Omental fat pad (tissue), 4 donors: ENCODE results near the gene CRACR2B. TPM values are rescaled to one million over a fixed set of nuclear protein-coding genes. Genes with fewer than 3 reads are reported as not detected.

Experiments
- ATAC-seq: fragments of 150-250 bp; one replicate; pipeline ENCODE4 v1.9.1; 2016; ENCODE audit warnings: mild to moderate bottlenecking, moderate library complexity; ENCODE audit not compliant: low FRiP score
- DNase-seq: peaks from one replicate; pipeline ENCODE4 v3.0.0-alpha.2; 2019; ENCODE audit warnings: low spot score
- CTCF ChIP-seq, 3 donors: fragments of 450-650 bp; IDR thresholded peaks; one replicate each; pipeline ENCODE4 v1.5.1; 2016 to 2017; ENCODE audit warnings: antibody characterized with exemption in 3 of 3, mild to moderate bottlenecking in 3 of 3, moderate library complexity in 2 of 3
- total RNA-seq, 4 donors: library from RNA; depleted of rRNA; stranded (reverse); fragments of >200 nt; gene quantifications; one replicate each; pipeline ENCODE4 v1.1.0, GENCODE V29; 2016

CRACR2B gene
- total RNA-seq, 4 donors from 2014 or later = 6.3 to 39.7 (median 6.9) TPM

DNA sequence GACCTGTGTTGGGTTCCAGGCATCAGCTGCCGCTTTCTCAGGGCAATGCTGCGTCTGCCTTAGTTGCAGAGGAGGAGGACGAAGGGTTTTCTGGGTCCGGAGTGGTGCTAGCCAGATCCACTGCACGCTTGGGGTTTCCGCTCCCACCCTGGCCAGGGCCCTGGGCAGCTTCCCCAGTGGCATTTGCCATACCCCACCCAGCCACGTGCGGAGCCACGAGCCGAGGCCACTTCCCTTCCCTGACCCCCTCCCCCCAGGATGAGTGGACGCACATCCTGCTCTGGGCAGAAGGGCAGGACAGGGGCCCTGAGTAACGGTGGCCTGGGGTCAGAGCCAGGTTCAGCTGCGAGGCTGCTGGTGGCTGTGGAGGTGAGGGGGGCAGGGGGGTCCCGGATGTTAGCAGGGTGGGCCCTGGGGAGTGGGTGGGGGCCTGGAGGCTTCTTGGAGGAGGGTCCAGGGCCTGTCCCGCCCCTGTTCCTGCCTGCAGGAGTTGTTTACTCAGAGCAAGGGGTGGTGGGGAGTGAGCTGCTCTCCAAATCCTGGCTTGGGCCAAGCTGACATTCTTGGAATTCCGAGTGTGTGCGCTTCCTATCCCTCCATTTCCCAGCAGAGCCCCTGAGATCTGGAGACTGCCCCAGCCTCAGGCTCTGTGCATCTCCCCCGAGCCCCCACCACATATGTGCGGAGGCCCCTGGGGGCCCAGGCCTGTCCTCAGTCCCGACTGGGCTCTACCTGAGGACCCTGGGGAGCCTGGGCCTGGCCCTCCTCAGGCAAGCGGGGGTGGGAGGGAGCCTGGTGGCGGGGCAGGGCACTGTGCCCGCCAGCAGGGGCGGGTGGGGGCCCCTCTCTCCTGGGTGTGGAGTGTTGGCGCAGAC is 16.3 kb downstream of the CRACR2B start:
- ATAC-seq (peak; percentile 51), DNase-seq (peak; percentile 76)
- no peak for TF ChIP-seq CTCF (IDR thresholded peaks at IDR 0.05)

DNA sequence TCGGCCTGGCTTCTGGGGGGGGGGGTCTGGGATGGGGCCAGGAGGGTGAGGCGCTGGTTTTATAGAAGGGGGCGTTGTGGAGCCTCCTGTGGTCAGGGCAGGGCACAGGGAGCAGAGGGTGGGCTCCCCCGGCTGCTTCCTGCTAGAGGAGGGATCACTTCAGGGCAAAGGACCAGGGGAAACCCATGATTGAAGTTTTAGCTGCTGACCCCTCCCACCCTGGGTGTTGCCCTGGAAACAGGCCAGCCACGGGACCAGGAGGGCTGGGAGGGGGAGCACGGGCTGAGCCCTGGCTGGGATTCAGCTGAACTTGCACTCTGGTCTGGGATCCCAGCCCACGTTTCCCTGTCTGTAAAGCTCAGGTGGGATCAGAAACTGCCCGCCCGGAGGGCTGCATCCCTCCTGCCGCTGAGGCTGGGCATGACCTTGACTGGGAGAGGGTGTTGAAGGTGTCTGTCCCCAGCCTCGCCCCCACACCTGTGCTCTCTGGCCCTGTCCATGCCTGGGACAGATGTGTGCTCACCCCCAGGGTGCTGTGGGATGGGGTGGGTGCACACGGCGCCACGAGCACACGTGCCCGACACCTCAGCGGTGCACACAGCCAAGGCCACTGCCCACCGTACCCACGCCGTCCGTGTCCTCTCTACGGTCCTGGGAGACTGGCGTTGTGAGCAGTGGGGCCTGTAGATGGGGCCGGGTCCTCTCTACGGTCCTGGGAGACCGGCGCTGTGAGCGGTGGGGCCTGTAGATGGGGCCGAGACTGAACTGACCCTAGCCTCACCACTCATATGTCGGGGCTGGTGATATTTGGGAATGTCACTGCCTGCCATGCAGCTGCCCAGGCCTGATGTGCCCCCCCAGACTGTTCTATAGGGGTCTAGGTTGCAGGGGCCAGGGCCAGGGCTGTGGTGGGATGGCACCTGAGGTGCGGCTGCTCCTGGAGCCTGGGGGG is 17.2 kb downstream of the CRACR2B start:
- no peak for TF ChIP-seq CTCF (IDR thresholded peaks at IDR 0.05)
- peak; percentile 55 for ATAC-seq
- DNase-seq = peak; percentile 79

DNA sequence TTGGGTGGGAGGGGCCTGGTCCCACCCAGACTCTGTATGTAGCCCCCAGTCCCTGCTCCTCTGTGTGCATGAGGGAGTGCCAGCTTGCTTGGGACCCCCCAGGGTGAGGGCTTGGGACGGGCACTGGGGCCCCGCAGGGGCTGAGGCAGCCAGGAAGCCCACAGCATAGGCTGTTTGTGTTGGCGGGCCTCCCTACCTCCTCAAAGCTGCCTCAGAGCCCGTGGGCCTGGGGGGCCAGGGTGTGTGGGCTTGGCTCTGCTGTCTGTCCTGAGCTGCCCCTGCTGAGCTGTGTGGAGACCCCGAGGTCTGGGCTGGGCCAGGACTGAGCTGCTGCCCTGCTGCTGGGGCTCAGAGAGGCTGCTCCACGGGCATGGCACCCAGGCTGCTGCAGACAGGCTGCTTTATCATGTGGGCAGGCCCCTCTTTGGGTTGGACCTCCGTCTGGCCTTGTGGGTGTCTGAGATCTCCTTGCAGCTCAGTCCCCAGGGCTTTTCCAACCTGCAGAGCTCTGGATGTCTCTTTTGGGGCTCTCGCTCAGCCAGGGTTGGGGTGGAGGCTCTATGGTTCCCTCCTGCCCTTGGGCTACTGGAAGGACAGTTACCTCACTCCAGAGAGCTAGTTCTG is 18.3 kb downstream of the CRACR2B start:
- no peak for TF ChIP-seq CTCF (IDR thresholded peaks at IDR 0.05)
- no peak for ATAC-seq
- DNase-seq = no peak

GRCh38 chr11:846496-847098 is 18.9 kb downstream of the CRACR2B start:
- DNase-seq = no peak
- no peak for TF ChIP-seq CTCF (IDR thresholded peaks at IDR 0.05)
- no peak for ATAC-seq

- TF ChIP-seq CTCF (IDR thresholded peaks at IDR 0.05) = no peak
- DNase-seq = no peak
Measured at GRCh38 chr11:847876-848275, 20.2 kb downstream of the CRACR2B start.

DNA sequence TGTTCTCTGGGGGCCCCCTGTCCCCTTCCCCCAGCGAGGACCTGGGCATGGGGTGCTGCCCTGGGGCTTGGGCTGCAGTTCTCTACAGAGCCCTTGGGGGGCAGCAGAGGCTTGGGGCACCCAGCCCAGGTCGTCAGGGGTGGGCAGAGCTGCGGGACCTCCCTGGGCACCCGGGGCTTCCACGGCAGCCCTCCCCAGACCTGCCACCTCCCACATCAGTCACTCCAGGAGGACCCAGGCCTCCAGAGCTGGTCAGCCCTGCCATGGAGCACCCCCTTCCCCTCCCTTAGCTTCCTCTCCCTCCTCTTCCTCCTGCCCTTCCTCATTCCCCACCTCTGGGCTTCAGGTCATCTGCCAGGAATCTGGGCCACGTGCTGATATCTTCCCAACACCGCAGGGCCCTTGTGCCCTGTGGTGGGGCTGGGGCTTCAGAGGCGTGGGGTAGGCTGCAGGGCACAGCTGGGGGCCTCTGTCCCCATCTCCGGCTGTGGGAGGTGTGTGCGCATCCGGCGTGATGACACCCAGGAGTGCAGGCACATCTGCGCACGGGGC is 20.7 kb downstream of the CRACR2B start:
- ATAC-seq (no peak), DNase-seq (no peak)

More at GRCh38 chr11:847876-848275, 20.2 kb downstream of the CRACR2B start:
- ATAC-seq = no peak

More for the DNA sequence above, 20.7 kb downstream of the CRACR2B start:
- peak in 1 of 3 donors; percentile 42 for TF ChIP-seq CTCF (IDR thresholded peaks at IDR 0.05)
